ENCODE data around the gene SH2B3.

DNA sequence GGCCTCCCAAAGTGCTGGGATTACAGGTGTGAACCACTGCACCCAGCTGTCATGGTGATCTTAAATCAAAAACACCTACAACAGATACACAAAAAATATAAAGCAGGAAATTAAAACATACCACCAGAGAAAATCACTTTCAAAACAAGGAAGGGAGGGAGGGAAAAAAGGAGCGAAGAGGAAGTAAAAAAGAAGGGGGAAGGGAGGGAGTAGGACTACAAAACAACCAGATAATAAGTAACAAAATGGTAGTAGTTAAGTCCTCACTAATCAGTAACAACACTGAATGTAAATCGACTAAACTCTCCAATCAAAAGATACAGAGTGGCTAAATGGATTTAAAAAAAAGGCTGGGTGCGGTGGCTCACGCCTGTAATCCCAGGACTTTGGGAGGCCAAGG, 89.0 kb downstream of the SH2B3 start:
- TF ChIP-seq, protein P1, sequence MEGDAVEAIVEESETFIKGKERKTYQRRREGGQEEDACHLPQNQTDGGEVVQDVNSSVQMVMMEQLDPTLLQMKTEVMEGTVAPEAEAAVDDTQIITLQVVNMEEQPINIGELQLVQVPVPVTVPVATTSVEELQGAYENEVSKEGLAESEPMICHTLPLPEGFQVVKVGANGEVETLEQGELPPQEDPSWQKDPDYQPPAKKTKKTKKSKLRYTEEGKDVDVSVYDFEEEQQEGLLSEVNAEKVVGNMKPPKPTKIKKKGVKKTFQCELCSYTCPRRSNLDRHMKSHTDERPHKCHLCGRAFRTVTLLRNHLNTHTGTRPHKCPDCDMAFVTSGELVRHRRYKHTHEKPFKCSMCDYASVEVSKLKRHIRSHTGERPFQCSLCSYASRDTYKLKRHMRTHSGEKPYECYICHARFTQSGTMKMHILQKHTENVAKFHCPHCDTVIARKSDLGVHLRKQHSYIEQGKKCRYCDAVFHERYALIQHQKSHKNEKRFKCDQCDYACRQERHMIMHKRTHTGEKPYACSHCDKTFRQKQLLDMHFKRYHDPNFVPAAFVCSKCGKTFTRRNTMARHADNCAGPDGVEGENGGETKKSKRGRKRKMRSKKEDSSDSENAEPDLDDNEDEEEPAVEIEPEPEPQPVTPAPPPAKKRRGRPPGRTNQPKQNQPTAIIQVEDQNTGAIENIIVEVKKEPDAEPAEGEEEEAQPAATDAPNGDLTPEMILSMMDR (IDR thresholded peaks at IDR 0.05; ENCODE audit: low read depth, low read length, poor library complexity, severe bottlenecking): no peak
- no peak for TF ChIP-seq EZH2phosphoT487 (IDR thresholded peaks at IDR 0.05; ENCODE audit: borderline replicate concordance, low read length)

Data from DOHH2 (cell line).